SK-N-SH (cell line): ENCODE results near the gene NR5A2.

Experiments
- CTCF ChIP-seq: fragments of 200-600 bp; sonication (generic); IDR thresholded peaks from 2 replicates; pipeline ENCODE4 v1.6.1; 2017; ENCODE audit warnings: antibody characterized with exemption, mild to moderate bottlenecking, moderate library complexity
- MXI1 ChIP-seq: IDR thresholded peaks from 2 replicates; pipeline ENCODE4 v1.6.1; 2012; ENCODE audit warnings: mild to moderate bottlenecking, low read depth, low read length, improper control_type of control experiment

DNA sequence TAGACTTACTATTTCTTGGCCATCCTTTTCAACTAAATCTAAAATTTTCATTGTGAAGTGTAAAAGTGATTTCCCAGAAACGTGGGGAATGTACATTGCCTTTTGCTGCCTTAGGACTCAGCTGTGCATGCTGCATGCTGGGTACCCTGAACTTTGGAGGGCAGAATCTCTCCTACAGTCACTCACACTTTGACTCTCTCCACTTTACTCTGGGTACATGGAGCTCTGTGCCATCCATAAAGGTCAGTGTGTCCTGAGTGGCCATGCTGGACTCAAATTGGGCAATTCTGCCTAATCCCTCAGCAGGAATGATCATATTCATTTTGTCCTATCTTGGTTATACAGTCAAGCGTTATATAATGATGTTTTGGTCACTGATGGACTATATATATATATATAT is 105.6 kb downstream of the NR5A2 start:
- no peak for TF ChIP-seq CTCF
- no peak for TF ChIP-seq MXI1
